A549 (cell line): Measurements from ENCODE around the gene DYNLT2B.

Experiments
- CEBPB ChIP-seq, 2 experiments: fragments of >200 bp in 1 of 2; sonication (Bioruptor Twin) in 1 of 2; formaldehyde crosslinking in 1 of 2; IDR thresholded peaks; 2 replicates each; pipeline ENCODE4 v1.6.1; 2012 to 2016
- EHMT2 ChIP-seq: fragments of 200-600 bp; sonication (generic); IDR thresholded peaks from 2 replicates; pipeline ENCODE4 v1.6.1; 2016; ENCODE audit warnings: antibody characterized with exemption, low read depth, mild to moderate bottlenecking, moderate library complexity
- EP300 ChIP-seq, 2 experiments: fragments of >200 bp; sonication (Bioruptor Twin); formaldehyde crosslinking; IDR thresholded peaks; 2 replicates in 1 of 2; 3 replicates in 1 of 2; pipeline ENCODE4 v1.6.1; 2016 to 2017
- HDAC2 ChIP-seq: fragments of 200-600 bp; sonication (generic); IDR thresholded peaks from 2 replicates; pipeline ENCODE4 v1.6.1; 2016
- KDM5A ChIP-seq: fragments of 200-600 bp; sonication (generic); IDR thresholded peaks from 2 replicates; pipeline ENCODE4 v1.6.1; 2016; ENCODE audit warnings: antibody characterized with exemption, mild to moderate bottlenecking
- MAFK ChIP-seq: fragments of 450-650 bp; IDR thresholded peaks from 2 replicates; pipeline ENCODE4 v1.6.1; 2014; ENCODE audit not compliant: partially characterized antibody
- MYC ChIP-seq: IDR thresholded peaks from 2 replicates; pipeline ENCODE4 v1.6.1; 2012; ENCODE audit warnings: mild to moderate bottlenecking, inconsistent platforms, low read length, improper control_type of control experiment, borderline replicate concordance
- POLR2A ChIP-seq: IDR thresholded peaks from 2 replicates; pipeline ENCODE4 v1.6.1; 2012; ENCODE audit warnings: mild to moderate bottlenecking, low read length
- RFX5 ChIP-seq: fragments of 450-650 bp; IDR thresholded peaks from 2 replicates; pipeline ENCODE4 v1.7.1; 2014; ENCODE audit warnings: antibody characterized with exemption, mild to moderate bottlenecking, moderate library complexity
- TFCP2L1 ChIP-seq: fragments of 250-450 bp; sonication (Bioruptor Pico); IDR thresholded peaks from 2 replicates; pipeline ENCODE4 v1.5.0; 2021; ENCODE audit warnings: mild to moderate bottlenecking
- TF ChIP-seq, protein P1 (sequence below): fragments of >200 bp; sonication (Bioruptor Twin); formaldehyde crosslinking; IDR thresholded peaks from 3 replicates; pipeline ENCODE4 v1.5.1; 2016
- TF ChIP-seq, protein P2 (sequence below): fragments of >200 bp; sonication (Bioruptor Twin); formaldehyde crosslinking; IDR thresholded peaks from 3 replicates; pipeline ENCODE4 v1.6.1; 2016
- TF ChIP-seq, protein P3 (sequence below): fragments of 150-350 bp; IDR thresholded peaks from 2 replicates; pipeline ENCODE4 v1.6.1; 2014; ENCODE audit warnings: low read depth, mild to moderate bottlenecking, low read length

DNA sequence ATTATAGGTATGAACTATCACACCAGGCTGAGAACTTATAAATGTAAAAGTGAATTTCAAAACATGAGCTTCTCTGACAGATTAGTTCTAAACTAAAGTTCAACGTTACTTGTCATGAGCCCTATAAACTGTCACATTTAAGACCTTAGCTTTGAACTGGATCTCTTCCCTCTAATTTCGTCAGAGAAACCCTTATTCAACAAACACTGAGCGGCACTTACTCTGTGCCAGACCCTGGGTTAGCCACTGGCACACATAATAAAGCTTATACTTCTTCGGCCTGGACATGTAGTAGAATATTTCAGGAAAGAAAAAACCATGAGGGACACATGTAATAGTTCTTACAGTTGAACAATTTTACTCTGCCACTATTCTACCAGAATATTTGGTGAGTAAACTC lies 36.1 kb downstream of the DYNLT2B start:
- TF ChIP-seq HDAC2 = no peak
- TF ChIP-seq, protein P1, sequence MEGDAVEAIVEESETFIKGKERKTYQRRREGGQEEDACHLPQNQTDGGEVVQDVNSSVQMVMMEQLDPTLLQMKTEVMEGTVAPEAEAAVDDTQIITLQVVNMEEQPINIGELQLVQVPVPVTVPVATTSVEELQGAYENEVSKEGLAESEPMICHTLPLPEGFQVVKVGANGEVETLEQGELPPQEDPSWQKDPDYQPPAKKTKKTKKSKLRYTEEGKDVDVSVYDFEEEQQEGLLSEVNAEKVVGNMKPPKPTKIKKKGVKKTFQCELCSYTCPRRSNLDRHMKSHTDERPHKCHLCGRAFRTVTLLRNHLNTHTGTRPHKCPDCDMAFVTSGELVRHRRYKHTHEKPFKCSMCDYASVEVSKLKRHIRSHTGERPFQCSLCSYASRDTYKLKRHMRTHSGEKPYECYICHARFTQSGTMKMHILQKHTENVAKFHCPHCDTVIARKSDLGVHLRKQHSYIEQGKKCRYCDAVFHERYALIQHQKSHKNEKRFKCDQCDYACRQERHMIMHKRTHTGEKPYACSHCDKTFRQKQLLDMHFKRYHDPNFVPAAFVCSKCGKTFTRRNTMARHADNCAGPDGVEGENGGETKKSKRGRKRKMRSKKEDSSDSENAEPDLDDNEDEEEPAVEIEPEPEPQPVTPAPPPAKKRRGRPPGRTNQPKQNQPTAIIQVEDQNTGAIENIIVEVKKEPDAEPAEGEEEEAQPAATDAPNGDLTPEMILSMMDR = no peak
- no peak for TF ChIP-seq MYC
- TF ChIP-seq, protein P2, sequence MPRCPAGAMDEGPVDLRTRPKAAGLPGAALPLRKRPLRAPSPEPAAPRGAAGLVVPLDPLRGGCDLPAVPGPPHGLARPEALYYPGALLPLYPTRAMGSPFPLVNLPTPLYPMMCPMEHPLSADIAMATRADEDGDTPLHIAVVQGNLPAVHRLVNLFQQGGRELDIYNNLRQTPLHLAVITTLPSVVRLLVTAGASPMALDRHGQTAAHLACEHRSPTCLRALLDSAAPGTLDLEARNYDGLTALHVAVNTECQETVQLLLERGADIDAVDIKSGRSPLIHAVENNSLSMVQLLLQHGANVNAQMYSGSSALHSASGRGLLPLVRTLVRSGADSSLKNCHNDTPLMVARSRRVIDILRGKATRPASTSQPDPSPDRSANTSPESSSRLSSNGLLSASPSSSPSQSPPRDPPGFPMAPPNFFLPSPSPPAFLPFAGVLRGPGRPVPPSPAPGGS = no peak
- no peak for TF ChIP-seq MAFK
- TF ChIP-seq RFX5 = no peak
- TF ChIP-seq POLR2A = no peak
- no peak for TF ChIP-seq KDM5A
- TF ChIP-seq, protein P3, sequence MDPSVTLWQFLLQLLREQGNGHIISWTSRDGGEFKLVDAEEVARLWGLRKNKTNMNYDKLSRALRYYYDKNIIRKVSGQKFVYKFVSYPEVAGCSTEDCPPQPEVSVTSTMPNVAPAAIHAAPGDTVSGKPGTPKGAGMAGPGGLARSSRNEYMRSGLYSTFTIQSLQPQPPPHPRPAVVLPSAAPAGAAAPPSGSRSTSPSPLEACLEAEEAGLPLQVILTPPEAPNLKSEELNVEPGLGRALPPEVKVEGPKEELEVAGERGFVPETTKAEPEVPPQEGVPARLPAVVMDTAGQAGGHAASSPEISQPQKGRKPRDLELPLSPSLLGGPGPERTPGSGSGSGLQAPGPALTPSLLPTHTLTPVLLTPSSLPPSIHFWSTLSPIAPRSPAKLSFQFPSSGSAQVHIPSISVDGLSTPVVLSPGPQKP = no peak
- no peak for TF ChIP-seq TFCP2L1
- TF ChIP-seq EHMT2 = no peak
- TF ChIP-seq EP300 (IDR thresholded peaks at IDR 0.05) = no peak
- TF ChIP-seq CEBPB (IDR thresholded peaks at IDR 0.05) = no peak
